Kidney (tissue), 22 donors: ENCODE results near the gene LDAH. TPM values are rescaled to one million over a fixed set of nuclear protein-coding genes. Genes with fewer than 3 reads are reported as not detected.

Source experiments
- DNase-seq, 5 donors: peaks; one replicate each; pipeline ENCODE4 v3.0.0-alpha.2; 2013 to 2020
- FAIRE-seq: peaks from 2 replicates; lab custom pipeline; 2012; peaks lifted over from hg19 to GRCh38; lab: Jason Lieb, UNC
- H3K27ac ChIP-seq, 2 donors: one replicate each; pipeline ENCODE4 v1.7.0; 2013; ENCODE audit warnings: low read depth in 2 of 2, low read length in 2 of 2, inconsistent platforms in 1 of 2
- H3K27me3 ChIP-seq: one replicate; pipeline ENCODE4 v1.7.1; 2013; ENCODE audit warnings: low read length, inconsistent platforms; ENCODE audit not compliant: control insufficient read depth, insufficient read depth
- H3K36me3 ChIP-seq, 3 donors: one replicate each; pipeline versions ENCODE4 v1.7.0 to v1.7.1; 2013; ENCODE audit warnings: low read length in 3 of 3, control low read depth in 1 of 3, inconsistent platforms in 1 of 3; ENCODE audit not compliant: insufficient read depth in 3 of 3, control insufficient read depth in 2 of 3
- H3K4me1 ChIP-seq, 3 donors: one replicate each; pipeline versions ENCODE4 v1.7.0 to v1.7.1; 2013; ENCODE audit warnings: low read length in 3 of 3, inconsistent platforms in 1 of 3, low read depth in 1 of 3; ENCODE audit not compliant: control insufficient read depth in 2 of 3, insufficient read depth in 2 of 3
- H3K4me3 ChIP-seq, 3 donors: one replicate each; pipeline versions ENCODE4 v1.7.0 to v1.8.1; 2013; ENCODE audit warnings: low read length in 3 of 3, control low read depth in 1 of 3, inconsistent platforms in 1 of 3
- H3K9ac ChIP-seq, 3 donors: one replicate each; pipeline versions ENCODE4 v1.7.0 to v1.7.1; 2013; ENCODE audit warnings: low read length in 3 of 3, control low read depth in 1 of 3, inconsistent platforms in 1 of 3
- H3K9me3 ChIP-seq, 3 donors: one replicate each; pipeline versions ENCODE4 v1.7.0 to v1.7.1; 2013; ENCODE audit warnings: low read length in 3 of 3, control low read depth in 1 of 3, inconsistent platforms in 1 of 3; ENCODE audit not compliant: control insufficient read depth in 2 of 3, insufficient read depth in 1 of 3
- intact Hi-C: fragments of 100-400 bp; cut with DNase I; formaldehyde crosslinking; loops from one replicate; pipeline ENCODE4 v1.11.1; 2022
- long read RNA-seq, 10 donors: library from polyadenylated mRNA in 1 of 10; unstranded in 1 of 10; transcript quantifications; one replicate each; pipeline ENCODE4 v2.0.0 and lab custom pipeline, GENCODE V29; 2021 to 2026
- polyA plus RNA-seq: library from polyadenylated mRNA; stranded (reverse); fragments of 350-450 nt; fragmentation: Illumina TruSeq; extraction: RNeasy Lipid Tissue Mini Kit (QIAGEN cat#74804); gene quantifications from one replicate; pipeline ENCODE4 v1.2.3, GENCODE V29; 2014; ENCODE audit warnings: low read depth, low replicate concordance; ENCODE audit not compliant: insufficient read depth
- total RNA-seq: library from RNA; stranded (reverse); fragmentation: NEBNext Ultra II Directional; extraction: Animal tissue kit (Norgen Biotek cat#: 25700); gene quantifications from one replicate; pipeline ENCODE4 v1.2.1, GENCODE V29; 2021
- TF ChIP-seq, protein P1 (sequence below): IDR thresholded peaks from 3 replicates; pipeline ENCODE4 v1.5.1; 2012; ENCODE audit warnings: mild to moderate bottlenecking, moderate library complexity, borderline replicate concordance; ENCODE audit not compliant: insufficient read depth; ENCODE audit errors: extremely low read depth
- donor health status: control.
- donor health status: control.
- donor health status: control.
- donor health status: control.
- donor health status: control.
- donor health status: DM: yes; HTN: yes; CAD: no.
- donor health status: Normal renal cell carcinoma (clear cell type).

LDAH gene
- total RNA-seq (20.4 TPM), polyA plus RNA-seq (15.5 TPM)
- long read RNA-seq, donor 1, partial matches to known transcripts: 0 of 4 reads
- long read RNA-seq, donor 1, other reads (novel, unspliced or antisense): 0 of 4 reads
- long read RNA-seq, donor 2, partial matches to known transcripts: 0 of 5 reads
- long read RNA-seq, donor 2, other reads (novel, unspliced or antisense): 0 of 5 reads
- long read RNA-seq, donor 3, transcript LDAH-201 (7 exons, 2,907 nt): major isoform, 5 of 6 reads
- long read RNA-seq, donor 3, partial matches to known transcripts: 0 of 6 reads
- long read RNA-seq, donor 3, other reads (novel, unspliced or antisense): 0 of 6 reads
- long read RNA-seq, donor 4, partial matches to known transcripts: 0 of 2 reads
- long read RNA-seq, donor 4, other reads (novel, unspliced or antisense): 0 of 2 reads
- long read RNA-seq, donor 5, partial matches to known transcripts: 0 of 1 reads
- long read RNA-seq, donor 5, other reads (novel, unspliced or antisense): 0 of 1 reads
- long read RNA-seq, donor 6, transcript LDAH-201 (7 exons, 2,907 nt): major isoform, 10 of 13 reads
- long read RNA-seq, donor 6, partial matches to known transcripts: 0 of 13 reads
- long read RNA-seq, donor 6, other reads (novel, unspliced or antisense): 0 of 13 reads
- long read RNA-seq, donor 7, transcript LDAH-201 (7 exons, 2,907 nt): major isoform, 6 of 11 reads
- long read RNA-seq, donor 7, partial matches to known transcripts: 0 of 11 reads
- long read RNA-seq, donor 7, other reads (novel, unspliced or antisense): 3 of 11 reads
- long read RNA-seq, donor 8, partial matches to known transcripts: 0 of 3 reads
- long read RNA-seq, donor 8, other reads (novel, unspliced or antisense): 0 of 3 reads
- long read RNA-seq, donor 9, partial matches to known transcripts: 0 of 3 reads
- long read RNA-seq, donor 9, other reads (novel, unspliced or antisense): 0 of 3 reads
- long read RNA-seq, donor 10, partial matches to known transcripts: 0 of 7 reads
- long read RNA-seq, donor 10, other reads (novel, unspliced or antisense): 0 of 7 reads

DNA sequence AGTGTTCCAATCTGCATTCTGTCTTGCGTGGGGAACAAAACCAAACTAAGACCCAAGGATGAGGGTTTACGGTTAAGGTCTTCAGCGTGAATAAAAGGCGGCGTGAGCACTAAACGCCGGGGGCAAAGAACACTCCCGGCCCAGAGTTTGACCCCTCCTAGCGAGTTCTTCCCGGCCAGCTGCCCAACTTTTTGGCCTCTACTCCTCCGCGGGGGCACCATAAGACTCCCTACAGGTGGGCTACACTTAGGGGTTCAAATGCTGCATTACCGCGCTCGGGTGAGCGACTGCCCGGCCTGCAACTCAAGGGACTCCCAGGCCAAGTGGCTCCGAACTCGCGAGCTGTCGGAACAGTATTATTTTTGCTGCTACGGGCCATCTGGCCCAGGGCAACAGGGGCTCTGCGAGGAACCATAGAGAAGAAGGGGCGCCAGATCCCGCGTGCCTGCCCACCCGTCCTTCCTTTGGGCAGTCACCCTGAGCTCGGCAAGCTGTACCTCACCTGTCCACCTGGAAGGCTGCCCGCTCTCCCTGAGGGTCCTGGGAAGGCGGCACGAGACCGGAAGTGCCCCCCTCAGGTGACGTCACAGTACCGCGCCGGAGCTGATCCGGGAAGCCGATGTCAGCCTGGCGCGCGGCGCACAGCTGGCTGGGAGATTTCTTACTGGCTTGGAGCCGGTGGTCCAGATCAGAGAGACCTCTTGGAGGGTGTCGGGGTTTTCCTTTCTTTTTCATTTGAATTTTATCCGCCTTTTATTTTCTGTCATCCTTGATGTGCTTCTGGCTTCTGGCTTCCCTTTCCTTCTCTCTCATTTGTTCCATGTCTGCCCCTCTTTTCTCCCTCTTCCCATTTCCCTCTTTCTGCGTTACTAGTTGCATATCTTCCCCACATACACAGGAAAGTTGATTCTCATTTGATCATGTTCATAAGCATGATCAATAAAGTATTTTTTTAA is at the start of gene LDAH:
LDAH (minus strand) TSS at position 567 of the 956 bp plus-strand sequence. CDS start 21,638 bp downstream, outside the sequence.
- H3K9me3 ChIP-seq: peaks cover 0 to 1% (median 0%) of the 10 kb centered on the region in 3 donors
- H3K9ac ChIP-seq: peak within 1 kb of the TSS; percentile 81 to 93 (median 84)
- FAIRE-seq (no peak), DNase-seq (peak; percentile 97 to 98 (median 97))
- TF ChIP-seq, protein P1, sequence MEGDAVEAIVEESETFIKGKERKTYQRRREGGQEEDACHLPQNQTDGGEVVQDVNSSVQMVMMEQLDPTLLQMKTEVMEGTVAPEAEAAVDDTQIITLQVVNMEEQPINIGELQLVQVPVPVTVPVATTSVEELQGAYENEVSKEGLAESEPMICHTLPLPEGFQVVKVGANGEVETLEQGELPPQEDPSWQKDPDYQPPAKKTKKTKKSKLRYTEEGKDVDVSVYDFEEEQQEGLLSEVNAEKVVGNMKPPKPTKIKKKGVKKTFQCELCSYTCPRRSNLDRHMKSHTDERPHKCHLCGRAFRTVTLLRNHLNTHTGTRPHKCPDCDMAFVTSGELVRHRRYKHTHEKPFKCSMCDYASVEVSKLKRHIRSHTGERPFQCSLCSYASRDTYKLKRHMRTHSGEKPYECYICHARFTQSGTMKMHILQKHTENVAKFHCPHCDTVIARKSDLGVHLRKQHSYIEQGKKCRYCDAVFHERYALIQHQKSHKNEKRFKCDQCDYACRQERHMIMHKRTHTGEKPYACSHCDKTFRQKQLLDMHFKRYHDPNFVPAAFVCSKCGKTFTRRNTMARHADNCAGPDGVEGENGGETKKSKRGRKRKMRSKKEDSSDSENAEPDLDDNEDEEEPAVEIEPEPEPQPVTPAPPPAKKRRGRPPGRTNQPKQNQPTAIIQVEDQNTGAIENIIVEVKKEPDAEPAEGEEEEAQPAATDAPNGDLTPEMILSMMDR: no peak
- no peaks in the 10 kb centered on the region for H3K27me3 ChIP-seq
- intact Hi-C loops: no loop called here
- peak within 1 kb of the TSS; percentile 72 to 93 (median 82) for H3K4me3 ChIP-seq
- peak within 1 kb of the TSS; percentile 92 to 97 for H3K27ac ChIP-seq
- H3K4me1 ChIP-seq: peaks cover 0 to 3% (median 0%) of the 10 kb centered on the region in 3 donors
- H3K36me3 ChIP-seq: no peaks in the 10 kb centered on the region

DNA sequence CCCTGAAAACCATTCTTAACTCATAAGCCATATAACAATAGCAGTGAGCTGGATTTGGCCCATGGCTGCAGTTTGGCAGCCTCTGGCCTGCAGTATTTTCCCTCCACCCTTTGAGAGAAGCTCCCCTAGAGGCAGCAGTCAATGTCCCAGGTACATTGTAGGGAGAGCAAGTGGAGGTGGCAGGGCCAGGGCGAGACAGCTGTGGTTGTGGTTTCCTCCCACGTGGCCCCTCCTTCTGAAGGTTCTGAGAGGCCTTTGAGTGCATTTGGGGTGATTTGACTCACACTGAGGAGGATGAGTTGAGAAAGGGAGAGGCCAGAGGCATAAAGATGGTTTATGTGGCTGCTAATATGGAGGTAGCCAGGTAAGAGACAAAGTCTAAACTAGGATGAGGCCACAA is 45.5 kb upstream of the LDAH start:
- Histone ChIP-seq H3K9ac (no peak overlapping the region), H3K27me3 (no peaks in the 10 kb centered on the region), H3K4me3 (no peak overlapping the region), H3K4me1 (no peaks in the 10 kb centered on the region), H3K36me3 (no peaks in the 10 kb centered on the region), H3K27ac (no peak overlapping the region), H3K9me3 (peaks cover 0 to 6% (median 2%) of the 10 kb centered on the region in 3 donors)
- no peak for FAIRE-seq
- intact Hi-C loops: no loop called here
- DNase-seq: no peak
- TF ChIP-seq, protein P1: no peak

DNA sequence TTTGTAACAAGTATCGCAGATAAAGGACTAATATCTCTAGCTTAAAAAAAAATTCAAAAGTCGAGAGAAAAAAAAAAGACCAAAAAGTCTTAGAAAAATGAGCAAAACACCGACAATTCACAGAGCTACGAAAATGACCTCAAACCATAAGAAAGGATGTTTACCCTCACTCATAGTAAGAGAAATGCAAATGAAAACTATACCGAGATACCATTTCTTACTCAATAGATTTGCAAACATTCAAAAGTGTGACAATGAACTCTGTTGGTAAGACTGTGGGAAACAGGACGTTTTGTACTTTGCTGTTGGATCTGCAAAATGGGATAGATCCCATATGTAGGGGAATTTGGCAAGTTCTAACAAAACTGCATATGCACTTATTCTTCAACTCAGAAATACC is 39.9 kb upstream of the LDAH start:
- H3K36me3 ChIP-seq: no peaks in the 10 kb centered on the region
- H3K9ac ChIP-seq: no peak overlapping the region
- no peak overlapping the region for H3K27ac ChIP-seq
- H3K9me3 ChIP-seq: peaks cover 0 to 6% (median 2%) of the 10 kb centered on the region in 3 donors
- FAIRE-seq (no peak), DNase-seq (no peak)
- no peaks in the 10 kb centered on the region for H3K27me3 ChIP-seq
- no peak overlapping the region for H3K4me3 ChIP-seq
- TF ChIP-seq, protein P1: no peak
- intact Hi-C loops: no loop called here
- H3K4me1 ChIP-seq: no peaks in the 10 kb centered on the region
